ENCODE results near the gene CORT. TPM values are rescaled to one million over a fixed set of nuclear protein-coding genes. Genes with fewer than 3 reads are reported as not detected.

Gene CORT
- total and polyA plus RNA-seq, 10 of the 15 experiments (the other 5 are each of a cell fraction or from before 2014, with no cell fraction given), result 0.09 to 0.49 (median 0.23) TPM; not detected in 1

DNA sequence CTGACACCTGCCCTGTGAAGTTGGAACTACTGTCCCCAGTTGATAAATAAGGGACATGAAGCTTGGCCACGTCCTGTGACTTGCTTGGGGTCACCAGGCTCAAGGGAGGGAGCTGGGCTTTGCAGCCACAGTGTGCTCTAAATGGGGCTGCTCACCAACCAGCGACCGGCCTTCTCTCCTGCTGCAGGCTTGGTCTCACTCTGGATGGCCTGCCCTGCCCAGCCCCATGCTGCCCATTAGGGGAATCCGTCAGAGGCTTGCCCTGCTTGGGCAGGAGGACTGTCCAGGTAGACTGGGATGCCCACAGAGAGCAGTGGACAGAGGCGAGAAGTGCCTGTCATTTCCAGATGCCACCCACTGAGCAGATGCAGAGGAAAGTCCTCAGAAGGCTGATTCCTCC, 20.8 kb upstream of the CORT start (continued):
- TF ChIP-seq STAT3 (IDR thresholded peaks at IDR 0.05; ENCODE audit: low read depth, low read length) (no peak), EGR1 (IDR thresholded peaks at IDR 0.05; ENCODE audit: borderline replicate concordance in 1 of 2, low read depth in 2 of 2, low read length in 2 of 2) (no peak), RAD51 (IDR thresholded peaks at IDR 0.05) (no peak)
- TF ChIP-seq, protein P1, sequence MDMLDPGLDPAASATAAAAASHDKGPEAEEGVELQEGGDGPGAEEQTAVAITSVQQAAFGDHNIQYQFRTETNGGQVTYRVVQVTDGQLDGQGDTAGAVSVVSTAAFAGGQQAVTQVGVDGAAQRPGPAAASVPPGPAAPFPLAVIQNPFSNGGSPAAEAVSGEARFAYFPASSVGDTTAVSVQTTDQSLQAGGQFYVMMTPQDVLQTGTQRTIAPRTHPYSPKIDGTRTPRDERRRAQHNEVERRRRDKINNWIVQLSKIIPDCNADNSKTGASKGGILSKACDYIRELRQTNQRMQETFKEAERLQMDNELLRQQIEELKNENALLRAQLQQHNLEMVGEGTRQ (IDR thresholded peaks at IDR 0.05; ENCODE audit: borderline replicate concordance, low read depth, low read length), result no peak

GRCh38 chr1:10429868-10430215, 20.0 kb upstream of the CORT start:
- FAIRE-seq, result no peak
- peak overlapping the region; percentile 80; the same call in 1 of the 2 replicates for H3K27ac ChIP-seq (ENCODE audit: control insufficient read depth, insufficient read depth)
- intact Hi-C loops (cut with micrococcal nuclease; ENCODE audit: unreplicated experiment), result loop anchor here (1.0 to 5.0 kb wide), 5 partner anchors 44 to 555 kb away; partner anchors contain the start of genes KIF1B and PEX14
- peak overlapping the region; percentile 79 for H3K9ac ChIP-seq (ENCODE audit: control insufficient read depth, insufficient read depth, low read length)
- peaks cover 7% of the 10 kb centered on the region for H3K79me2 ChIP-seq (ENCODE audit: control insufficient read depth, insufficient read depth, low read length)
- H3K4me1 ChIP-seq (ENCODE audit: control insufficient read depth, insufficient read depth, low read length), result peaks cover 24% of the 10 kb centered on the region
- ChIA-PET RAD21 (ENCODE audit: unreplicated experiment) (interaction anchor here (0.6 to 7.6 kb wide), 10 partner anchors 31 to 220 kb away, joined by 3 to 191 read pairs (median 4); partner anchors contain the start of genes KIF1B and PEX14), SMC1A (ENCODE audit: uncharacterized antibody, unreplicated experiment) (interaction anchor here (1.2 to 9.0 kb wide), 8 partner anchors 30 to 72 kb away, joined by 3 to 122 read pairs (median 6); partner anchors contain the start of gene PEX14), POLR2A (interaction anchor here (1.6 to 2.0 kb wide), 2 partner anchors 61 to 65 kb away, joined by 5 to 17 read pairs; no protein-coding TSS in a partner anchor), CTCF (interaction anchor here (0.6 to 10.5 kb wide), 13 partner anchors 26 to 561 kb away, joined by 3 to 292 read pairs (median 7); partner anchors contain the start of genes KIF1B, PEX14 and PGD)
- 3% methylated on average over 16 of the region's 16 CpGs for WGBS (ENCODE audit: insufficient coverage, insufficient replicate concordance, low lambda C conversion rate, missing lambda C conversion rate)
- no peak for ATAC-seq
- peak overlapping the region; percentile 98 for H2AFZ ChIP-seq (ENCODE audit: control insufficient read depth, low read depth, low read length)
- in situ Hi-C loops (cut with MboI), result loop anchor here (5.0 to 10.0 kb wide), 2 partner anchors 62 to 435 kb away; no protein-coding TSS in a partner anchor
- no TSS peak for BruUV-seq (replicated peaks)
- H3K9me3 ChIP-seq (replicated peaks; ENCODE audit: control insufficient read depth, insufficient read depth, low read length), result no peaks in the 10 kb centered on the region
- peak; percentile 72; the same call in 1 of the 2 replicates for TF ChIP-seq HDGF (IDR thresholded peaks at IDR 0.05)
- TF ChIP-seq MLLT1 (IDR thresholded peaks at IDR 0.05), result peak; percentile 81
- no peak for TF ChIP-seq IKZF1 (conservative IDR thresholded peaks at IDR 0.05)
- TF ChIP-seq NBN (IDR thresholded peaks at IDR 0.05), result 0 out of 2 replicates have a peak, but pooled peaks have one; percentile 16
- TF ChIP-seq, protein P2, sequence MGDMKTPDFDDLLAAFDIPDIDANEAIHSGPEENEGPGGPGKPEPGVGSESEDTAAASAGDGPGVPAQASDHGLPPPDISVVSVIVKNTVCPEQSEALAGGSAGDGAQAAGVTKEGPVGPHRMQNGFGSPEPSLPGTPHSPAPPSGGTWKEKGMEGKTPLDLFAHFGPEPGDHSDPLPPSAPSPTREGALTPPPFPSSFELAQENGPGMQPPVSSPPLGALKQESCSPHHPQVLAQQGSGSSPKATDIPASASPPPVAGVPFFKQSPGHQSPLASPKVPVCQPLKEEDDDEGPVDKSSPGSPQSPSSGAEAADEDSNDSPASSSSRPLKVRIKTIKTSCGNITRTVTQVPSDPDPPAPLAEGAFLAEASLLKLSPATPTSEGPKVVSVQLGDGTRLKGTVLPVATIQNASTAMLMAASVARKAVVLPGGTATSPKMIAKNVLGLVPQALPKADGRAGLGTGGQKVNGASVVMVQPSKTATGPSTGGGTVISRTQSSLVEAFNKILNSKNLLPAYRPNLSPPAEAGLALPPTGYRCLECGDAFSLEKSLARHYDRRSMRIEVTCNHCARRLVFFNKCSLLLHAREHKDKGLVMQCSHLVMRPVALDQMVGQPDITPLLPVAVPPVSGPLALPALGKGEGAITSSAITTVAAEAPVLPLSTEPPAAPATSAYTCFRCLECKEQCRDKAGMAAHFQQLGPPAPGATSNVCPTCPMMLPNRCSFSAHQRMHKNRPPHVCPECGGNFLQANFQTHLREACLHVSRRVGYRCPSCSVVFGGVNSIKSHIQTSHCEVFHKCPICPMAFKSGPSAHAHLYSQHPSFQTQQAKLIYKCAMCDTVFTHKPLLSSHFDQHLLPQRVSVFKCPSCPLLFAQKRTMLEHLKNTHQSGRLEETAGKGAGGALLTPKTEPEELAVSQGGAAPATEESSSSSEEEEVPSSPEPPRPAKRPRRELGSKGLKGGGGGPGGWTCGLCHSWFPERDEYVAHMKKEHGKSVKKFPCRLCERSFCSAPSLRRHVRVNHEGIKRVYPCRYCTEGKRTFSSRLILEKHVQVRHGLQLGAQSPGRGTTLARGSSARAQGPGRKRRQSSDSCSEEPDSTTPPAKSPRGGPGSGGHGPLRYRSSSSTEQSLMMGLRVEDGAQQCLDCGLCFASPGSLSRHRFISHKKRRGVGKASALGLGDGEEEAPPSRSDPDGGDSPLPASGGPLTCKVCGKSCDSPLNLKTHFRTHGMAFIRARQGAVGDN (IDR thresholded peaks at IDR 0.05), result no peak
- H3K27me3 ChIP-seq (replicated peaks in 1 of 2; ENCODE audit: control insufficient read depth in 2 of 2, insufficient read depth in 2 of 2, low read length in 1 of 2), result no peaks in the 10 kb centered on the region
- DNase-seq (ENCODE audit: low read depth, low spot score), result no peak
- H3K36me3 ChIP-seq (ENCODE audit: control insufficient read depth in 2 of 2, insufficient read depth in 2 of 2, low read length in 1 of 2), result no peaks in the 10 kb centered on the region
- H4K20me1 ChIP-seq (ENCODE audit: control insufficient read depth, insufficient read depth), result no peaks in the 10 kb centered on the region
- H3K4me3 ChIP-seq, result peak overlapping the region; percentile 93; the same call in 1 of the 2 replicates
- H3K4me2 ChIP-seq (ENCODE audit: control insufficient read depth, insufficient read depth), result peak overlapping the region; percentile 99
